Stimulated activated CD8-positive, alpha-beta memory T cell treated with anti-CD3 and anti-CD28 coated beads, Interleukin-15, amount 100 ng/mL, for 24 hours (primary cell): ENCODE results near the gene M6PR.
"Not testable (repeated sequence)": the region's sequence is repeated elsewhere in the genome, so short reads cannot be mapped to it uniquely, and the experiment has no call there.

Experiments
- DNase-seq: peaks from one replicate; pipeline ENCODE4 v3.0.0-alpha.2; 2020; ENCODE audit warnings: low read depth

M6PR gene

GRCh38 chr12:8912914-8913313, 36.5 kb downstream of the M6PR start:
- DNase-seq = no peak

DNA sequence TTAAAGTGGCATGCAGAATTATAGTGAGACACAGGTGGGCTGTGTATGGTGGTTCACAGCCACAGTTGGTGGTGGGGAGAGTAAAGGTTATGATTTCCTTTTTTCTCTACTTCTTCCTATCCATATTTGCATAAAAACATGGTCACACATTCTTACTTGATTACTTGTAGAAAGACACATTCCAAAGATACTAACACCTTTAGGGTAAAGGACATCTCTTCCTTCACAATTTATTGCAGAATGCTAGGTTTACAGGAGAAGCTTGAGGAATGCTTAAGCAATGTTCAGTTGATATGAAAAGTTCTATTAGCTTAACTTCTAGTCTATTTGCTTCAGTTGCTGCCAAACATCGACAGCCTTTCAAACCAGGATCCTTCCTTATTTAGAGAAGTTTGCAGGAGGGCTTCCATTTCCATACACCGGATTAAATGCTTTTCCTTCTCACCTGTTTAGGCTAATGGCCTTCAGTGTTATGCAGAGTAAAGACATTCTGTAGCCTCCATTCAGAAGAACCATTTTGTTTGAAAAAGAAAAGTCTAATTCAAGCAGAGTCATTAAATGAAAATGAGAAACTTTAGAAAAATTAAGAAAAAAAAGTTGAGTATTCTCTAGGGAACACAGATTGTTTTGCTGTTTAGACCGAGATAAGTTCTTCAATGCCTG, 37.7 kb downstream of the M6PR start:
- DNase-seq = no peak

DNA sequence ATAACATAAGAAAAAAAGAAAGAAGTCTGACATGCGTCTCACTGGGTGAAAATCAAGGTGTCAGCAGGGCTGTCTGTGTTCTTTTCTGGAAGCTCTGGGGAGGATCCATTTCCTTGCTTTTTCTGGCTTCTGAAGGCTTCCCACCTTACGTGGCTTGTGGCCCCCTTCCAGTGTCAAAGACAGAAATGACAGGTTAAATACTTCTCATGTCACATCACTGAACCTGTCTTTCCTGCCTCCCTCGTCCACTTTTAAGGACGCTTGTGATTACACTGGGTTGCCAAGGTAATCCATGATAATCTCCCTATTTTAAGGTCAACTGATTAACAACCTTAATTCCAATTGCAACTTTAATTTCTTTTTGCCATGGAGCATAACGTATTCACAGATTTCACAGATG, 39.7 kb downstream of the M6PR start:
- no peak for DNase-seq

DNA sequence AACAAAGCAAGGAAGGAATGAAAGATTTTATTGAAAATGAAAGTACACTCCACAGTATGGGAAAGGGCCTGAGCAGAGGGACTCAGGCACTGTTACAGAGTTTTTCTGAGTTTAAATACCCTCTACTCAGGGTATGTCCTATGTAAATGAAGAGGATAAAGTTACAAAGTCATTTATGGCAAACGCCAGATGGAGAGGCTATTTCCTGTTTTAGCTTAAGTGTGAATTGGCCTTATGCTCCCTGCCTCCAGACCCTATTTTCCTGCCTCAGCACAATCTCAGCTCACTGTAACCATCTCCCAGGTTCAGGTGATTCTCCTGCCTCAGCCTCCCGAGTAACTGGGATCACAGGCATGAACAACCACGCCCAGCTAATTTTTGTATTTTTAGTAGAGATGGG, 41.9 kb downstream of the M6PR start:
- no peak for DNase-seq

- DNase-seq = no peak
Measured at GRCh38 chr12:8906266-8907180, 42.9 kb downstream of the M6PR start.

DNA sequence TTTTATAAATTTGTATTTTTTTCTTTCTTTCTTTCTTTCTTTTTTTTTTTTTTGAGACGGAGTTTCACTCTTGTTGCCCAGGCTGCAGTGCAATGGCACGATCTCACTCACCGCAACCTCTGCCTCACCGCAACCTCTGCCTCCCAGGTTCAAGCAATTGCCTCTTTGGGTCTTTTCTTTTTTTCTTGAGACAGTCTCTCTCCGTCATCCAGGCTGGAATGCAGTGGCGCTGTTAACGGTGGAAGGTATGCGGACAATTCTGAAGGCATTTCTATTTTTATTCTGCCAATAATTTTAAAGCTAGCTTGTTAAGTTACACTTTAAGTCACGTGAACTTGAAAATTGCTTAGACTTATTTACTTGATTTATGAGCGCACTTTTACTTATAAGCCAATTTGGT, 43.9 kb downstream of the M6PR start:
- DNase-seq = no peak

GRCh38 chr12:8904665-8905064, 44.8 kb downstream of the M6PR start:
- no peak for DNase-seq

DNA sequence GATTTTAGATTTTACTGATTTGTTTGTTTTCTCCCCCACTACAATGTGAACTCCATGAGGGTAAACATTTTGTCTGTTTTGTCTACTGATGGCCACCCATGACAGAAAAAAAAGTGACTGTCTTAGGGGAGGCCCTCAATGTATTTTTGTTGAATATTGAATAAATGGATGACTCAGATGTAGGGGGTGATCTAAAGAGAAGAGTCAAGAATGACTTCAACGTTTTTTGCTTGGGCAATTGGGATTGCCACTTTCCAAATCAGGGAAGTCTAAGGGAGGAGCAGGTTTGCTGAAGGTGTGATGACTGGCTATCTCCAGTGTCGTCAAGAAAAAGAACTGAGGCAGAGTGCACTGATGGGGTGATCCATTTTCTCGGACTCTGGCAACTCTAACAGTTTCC, 45.8 kb downstream of the M6PR start:
- no peak for DNase-seq

GRCh38 chr12:8902703-8903102, 46.7 kb downstream of the M6PR start:
- DNase-seq = not testable (repeated sequence)

DNA sequence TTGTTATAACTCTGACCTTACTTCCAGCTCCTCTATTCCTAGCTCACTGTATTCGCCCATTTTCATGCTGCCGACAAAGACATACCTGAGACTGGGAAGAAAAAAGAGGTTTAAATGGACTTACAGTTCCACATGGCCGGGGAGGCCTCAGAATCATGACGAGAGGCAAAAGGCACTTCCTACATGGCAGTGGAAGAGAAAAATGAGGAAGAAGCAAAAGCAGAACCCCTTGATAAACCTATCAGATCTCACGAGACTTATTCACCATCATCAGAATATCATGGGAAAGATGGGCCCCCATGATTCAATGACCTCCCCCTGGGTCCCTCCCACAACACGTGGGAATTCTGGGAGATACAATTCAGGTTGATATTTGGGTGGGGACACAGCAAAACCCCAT, 49.6 kb downstream of the M6PR start:
- DNase-seq = no peak

GRCh38 chr12:8897081-8897480, 52.4 kb downstream of the M6PR start:
- DNase-seq = no peak

GRCh38 chr12:8894986-8895385, 54.5 kb downstream of the M6PR start:
- DNase-seq = no peak

GRCh38 chr12:8894378-8894777, 55.1 kb downstream of the M6PR start:
- no peak for DNase-seq

DNA sequence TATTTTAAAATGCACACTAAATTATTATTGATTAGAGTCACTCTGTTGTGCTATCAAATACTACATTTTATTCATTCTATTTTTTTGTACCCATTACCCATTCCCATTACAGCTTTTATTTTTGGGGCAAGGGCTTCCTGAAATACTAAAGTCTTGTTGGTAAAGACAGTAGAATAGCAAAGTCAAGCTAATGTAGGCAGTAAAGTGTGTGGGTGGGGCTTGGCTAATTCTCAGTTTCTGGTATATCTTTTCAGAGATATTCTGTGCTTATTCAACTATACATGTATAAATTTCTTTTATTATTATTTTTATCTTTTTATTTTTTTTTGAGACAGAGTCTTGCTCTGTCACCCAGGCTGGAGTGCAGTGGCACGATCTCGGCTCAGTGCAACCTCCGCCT, 57.5 kb downstream of the M6PR start:
- DNase-seq = no peak
